Measurements from ENCODE around the gene HEMK1.
A peak's percentile ranks its signal among the peaks of the same experiment; 100 is the strongest.

The HEMK1 gene

DNA sequence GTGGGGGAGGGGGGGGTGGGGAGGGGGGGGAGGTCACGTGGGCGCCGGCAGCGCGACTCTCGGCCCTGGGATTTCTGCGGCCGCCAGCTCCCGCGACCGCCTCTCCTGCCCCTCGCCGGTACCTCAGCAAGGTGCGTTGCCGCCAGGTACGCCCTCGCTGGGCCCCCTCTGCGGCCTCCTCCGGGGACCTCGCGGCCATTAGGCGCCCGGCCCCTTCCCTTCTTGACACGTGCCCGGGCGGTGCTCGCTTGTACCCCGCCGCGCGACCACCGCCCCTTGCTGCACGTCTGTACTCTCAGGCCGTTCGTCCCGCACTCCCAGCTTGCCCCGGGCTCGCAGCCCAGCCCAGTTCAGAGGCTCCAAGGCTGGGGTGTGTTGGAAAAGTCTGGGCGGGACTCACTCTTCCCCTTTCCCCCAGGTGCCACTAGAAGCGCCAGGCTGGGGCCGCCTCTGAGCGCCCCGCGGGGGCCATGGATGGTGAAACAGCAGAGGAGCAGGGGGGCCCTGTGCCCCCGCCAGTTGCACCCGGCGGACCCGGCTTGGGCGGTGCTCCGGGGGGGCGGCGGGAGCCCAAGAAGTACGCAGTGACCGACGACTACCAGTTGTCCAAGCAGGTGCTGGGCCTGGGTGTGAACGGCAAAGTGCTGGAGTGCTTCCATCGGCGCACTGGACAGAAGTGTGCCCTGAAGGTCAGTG is 47.9 kb downstream of the HEMK1 start, which contains the start of gene MAPKAPK3:
Gene MAPKAPK3, plus strand, starts transcription at position 56 of the 696 bp plus-strand sequence. Its CDS starts 415 bp downstream, at position 471.
- DNase-seq = peak in 1 of 4 experiments; percentile 42

GRCh38 chr3:50617911-50618481 is 48.7 kb downstream of the HEMK1 start:
- DNase-seq = no peak

DNA sequence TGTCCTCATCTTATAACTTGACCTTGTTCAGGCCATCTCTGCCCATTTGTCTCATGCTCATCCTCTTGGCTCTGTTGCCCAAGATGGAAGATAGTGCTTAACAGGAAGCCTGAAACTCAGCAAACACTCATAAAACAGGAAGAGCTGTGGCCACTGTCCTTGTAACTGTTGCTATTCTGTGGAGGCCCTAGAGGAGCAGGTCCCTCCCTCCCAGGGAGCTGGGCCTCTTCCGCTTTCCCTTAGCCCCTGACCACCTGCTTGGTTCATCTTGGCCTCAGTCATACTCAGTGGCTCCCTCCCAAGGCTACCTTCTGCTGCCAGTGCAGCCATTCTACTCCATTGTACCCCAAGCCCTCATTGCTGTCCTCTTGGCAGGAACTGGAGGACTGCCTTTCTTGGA is 51.1 kb downstream of the HEMK1 start:
- DNase-seq = no peak

GRCh38 chr3:50620820-50621219 is 51.5 kb downstream of the HEMK1 start:
- DNase-seq = no peak

GRCh38 chr3:50622881-50623280 is 53.6 kb downstream of the HEMK1 start:
- DNase-seq = no peak

DNA sequence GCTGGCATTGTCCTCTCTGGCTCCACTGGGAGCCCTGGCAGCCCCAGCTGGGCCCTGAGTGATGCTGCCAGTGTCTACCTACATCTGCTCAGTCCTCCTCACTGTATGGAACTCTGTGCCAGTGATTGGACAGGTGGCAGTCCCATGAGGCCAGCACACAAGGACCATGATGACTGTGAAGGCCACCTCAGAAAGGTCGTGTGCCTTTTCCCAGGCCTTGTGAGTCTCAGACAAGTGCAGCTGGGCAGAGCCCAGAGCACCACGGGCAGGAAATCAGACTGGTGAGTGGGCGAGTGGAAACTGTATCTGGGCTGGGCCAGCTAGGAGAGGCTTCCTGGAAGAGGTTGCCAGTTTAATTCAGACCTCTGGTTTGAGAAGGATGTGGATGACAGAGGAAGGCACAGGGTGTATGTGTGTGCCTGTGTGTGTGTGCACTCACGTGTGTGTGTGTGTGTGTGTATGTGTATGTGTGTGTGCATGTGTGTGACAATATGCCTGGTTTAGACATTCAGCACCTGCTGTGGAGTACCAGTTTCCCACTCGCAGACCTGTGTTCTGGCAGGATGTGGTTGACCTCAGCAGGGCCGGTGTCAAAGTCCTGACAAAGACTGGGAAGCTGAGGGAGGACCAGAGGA is 54.6 kb downstream of the HEMK1 start:
- DNase-seq = no peak

DNA sequence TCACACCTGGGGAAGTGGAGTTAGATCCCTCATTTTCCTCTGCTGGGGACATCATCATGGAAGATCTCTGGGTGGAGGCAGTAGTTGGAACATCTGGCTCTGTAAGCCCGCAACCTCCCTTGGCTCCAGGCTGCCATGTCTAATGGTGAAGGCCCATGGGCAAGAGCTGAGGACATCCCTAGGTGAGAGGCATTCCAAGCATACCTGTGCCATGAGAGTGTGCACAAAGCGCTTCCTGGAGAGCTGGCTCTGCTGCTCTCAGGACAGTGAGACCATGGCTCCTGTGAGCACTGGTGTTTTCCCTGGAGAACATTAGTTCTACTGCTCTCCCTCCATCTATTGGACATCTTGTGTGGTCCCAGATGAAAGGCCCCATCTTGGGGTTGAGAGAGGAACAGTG is 55.3 kb downstream of the HEMK1 start:
- DNase-seq = no peak

DNA sequence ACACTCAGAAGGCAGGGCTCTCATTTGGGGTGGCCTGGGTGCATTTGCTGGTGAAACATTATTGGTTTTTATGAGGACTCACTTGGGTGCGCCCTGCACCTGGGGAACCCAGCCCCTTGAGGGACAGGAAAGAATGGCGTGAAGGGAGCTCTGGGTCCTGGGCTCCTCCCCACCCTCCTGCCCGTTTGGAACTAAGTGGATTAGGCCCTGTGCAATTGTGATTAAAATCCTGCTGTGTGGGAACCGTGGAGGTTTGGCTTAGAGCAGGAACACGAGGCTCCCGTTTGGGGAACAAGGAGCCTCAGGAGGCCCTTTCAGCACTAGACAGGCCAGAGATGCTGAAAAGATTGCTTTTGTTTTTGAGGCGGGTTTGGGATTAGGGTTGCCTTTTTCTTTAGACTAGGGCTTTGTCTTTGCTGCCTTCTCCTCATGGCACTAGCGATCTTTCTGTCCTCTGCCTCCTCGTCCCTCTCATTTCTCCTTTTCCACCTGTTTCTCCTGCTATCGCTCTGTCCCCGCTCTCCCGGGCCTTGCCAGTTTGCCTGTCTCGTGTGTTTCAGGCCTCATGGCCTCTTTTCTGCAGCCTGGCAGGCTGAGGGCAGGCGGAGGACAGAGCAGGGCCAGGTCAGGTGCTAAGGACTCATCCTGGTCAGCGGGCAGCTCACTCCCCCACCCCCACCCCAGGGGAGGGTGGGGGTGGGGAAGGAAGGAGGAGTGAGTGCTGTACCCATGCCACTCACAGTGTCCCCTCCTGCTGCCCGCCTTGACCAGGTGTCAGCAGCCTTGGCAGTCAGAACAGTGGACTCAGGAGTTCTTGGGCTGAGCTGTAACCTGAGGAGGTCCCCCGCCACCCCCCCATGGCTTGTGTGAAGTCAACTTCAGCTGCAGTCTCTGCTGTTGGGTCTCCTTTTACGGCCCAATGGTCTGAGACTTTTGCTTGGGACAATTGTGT is 56.2 kb downstream of the HEMK1 start:
- DNase-seq = no peak

GRCh38 chr3:50626401-50626800 is 57.1 kb downstream of the HEMK1 start:
- DNase-seq = no peak

DNA sequence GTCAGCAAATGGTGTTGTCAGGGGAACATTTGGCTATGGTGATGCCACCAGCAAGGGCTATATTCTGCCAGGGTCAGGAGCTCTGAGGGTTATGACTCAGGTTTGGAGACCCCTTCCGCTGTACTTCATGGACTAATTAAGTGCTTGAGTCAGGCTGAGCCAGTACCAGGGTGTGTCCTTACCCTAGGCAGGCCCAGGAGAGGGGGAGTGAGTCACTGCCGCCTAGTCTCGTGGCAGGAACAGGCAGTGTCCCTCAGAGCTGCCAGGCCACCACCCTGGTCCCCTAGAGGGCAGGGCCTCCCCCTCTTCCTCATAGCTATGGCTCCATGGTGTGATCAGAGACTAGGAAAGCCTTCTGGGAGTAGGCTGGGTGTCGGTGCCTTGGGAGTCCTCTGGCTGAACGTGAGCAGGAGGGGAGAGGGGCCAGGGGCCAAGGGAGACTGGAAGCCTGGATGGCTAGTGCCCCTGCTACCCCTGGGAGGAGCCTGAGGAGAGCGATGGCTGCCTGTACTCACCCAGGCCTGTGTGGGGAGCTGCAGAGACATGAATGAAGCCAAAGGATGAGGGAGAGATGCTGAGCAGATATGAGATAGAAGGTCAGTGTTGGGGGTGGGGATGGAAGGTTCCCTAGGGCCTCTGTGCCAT is 58.2 kb downstream of the HEMK1 start:
- DNase-seq = no peak

DNA sequence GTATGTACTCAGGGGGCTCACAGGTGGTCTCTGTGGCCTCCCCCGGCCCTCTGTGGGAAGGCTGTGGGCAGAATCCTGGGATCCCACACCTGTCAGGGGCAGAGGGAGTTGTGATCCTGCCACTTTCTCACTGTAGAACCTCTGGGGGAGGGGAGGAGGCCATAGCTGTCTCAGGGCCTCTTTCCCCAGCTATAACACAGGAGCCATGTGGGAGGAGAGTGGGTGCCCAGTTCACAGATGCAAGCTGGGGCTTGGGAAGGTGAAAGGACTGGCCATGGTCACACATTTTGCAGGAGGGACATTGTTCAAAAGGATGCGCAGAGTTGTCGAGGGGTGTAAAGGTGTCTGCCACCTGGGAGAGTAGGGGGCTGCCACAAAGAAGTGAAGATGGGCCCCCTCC is 59.3 kb downstream of the HEMK1 start:
- no peak for DNase-seq

DNA sequence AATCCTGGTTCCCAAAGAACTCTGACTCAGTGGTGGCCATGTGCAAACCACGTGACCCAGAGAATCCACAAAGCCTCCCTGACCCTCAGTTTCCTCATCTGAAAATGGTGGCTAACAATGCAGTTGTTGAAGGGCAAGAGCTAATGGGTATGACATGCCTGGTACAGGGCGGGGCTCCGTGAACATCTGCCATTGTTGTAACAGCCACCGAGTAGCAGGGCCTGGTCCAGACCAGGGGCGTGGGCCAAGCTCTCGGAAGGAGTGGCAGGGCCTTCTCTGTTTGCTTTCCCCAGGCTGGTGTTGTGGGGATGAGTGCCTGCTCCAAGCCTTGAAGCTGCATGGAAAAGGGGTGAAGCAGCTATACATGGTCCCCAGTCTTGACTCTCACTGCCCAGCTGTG is 61.1 kb downstream of the HEMK1 start:
- DNase-seq = no peak

GRCh38 chr3:50630877-50631276 is 61.6 kb downstream of the HEMK1 start:
- no peak for DNase-seq

- no peak for DNase-seq
These were observed 63.1 kb downstream of the HEMK1 start for GRCh38 chr3:50632450-50632849.

- no peak for DNase-seq
These were observed 64.0 kb downstream of the HEMK1 start for GRCh38 chr3:50633230-50633790.

- DNase-seq = no peak
These were observed 65.7 kb downstream of the HEMK1 start for GRCh38 chr3:50635066-50635465.

DNA sequence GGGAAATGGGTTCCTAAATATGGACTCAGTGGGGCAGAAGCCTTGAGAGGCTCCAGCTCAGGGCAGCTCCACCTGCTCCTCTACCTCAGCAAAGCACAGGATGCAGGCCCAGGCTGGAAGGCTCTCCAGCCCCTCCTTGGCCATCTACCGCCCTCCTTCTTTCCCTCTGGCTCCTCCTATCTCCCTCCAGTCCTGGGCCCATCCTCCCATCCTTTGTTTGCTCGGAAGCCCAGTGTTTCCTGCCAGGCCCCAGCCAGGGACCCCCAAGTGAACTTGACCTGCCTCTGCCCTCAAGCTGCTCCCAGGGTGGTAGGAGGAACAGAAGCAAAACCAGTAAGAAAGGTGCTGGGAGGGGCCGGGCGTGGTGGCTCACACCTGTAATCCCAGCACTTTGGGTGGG is 67.7 kb downstream of the HEMK1 start:
- DNase-seq = no peak

DNA sequence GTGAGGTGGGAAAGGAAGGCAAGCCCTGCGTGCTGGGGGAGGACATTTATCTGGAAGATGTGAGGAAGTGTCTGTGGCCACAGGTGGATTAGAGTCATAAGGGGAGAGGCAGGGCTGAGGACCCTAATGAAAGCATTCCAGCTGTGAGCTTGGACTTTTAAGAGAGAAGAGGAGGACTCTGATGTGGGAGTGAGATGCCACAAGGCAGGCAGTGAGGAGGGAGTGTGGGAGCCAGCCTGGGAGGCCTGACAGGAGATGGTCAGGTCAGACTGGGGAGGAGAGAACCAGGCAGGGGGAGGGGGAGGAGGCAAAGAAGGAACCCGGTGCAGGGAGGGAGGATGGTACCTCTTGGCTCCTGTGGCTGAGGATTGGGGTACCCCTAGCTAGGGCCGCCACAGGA is 68.6 kb downstream of the HEMK1 start:
- DNase-seq = no peak

GRCh38 chr3:50639055-50639494 is 69.8 kb downstream of the HEMK1 start:
- no peak for DNase-seq

- no peak for DNase-seq
These were observed 73.1 kb downstream of the HEMK1 start for GRCh38 chr3:50642382-50642781.

- DNase-seq = no peak
These were observed 75.2 kb downstream of the HEMK1 start for GRCh38 chr3:50644561-50644960.

DNA sequence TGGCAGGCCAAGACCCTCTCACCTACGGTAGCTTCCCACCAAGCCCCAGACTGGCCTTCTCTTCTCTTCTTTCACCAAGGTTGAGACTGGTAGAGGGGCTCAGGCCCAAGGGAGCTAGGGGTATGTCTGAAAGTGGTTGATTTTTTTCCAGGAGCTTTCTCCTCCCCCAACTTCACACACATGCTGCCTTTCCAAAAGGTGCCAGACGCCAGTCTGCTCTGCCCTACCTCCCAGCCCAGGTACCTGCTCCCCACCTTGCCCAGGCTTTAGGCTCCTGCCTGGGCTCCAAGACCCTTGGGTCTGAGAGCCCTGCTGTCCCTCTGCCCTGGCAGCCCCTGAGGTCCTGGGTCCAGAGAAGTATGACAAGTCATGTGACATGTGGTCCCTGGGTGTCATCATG is 76.1 kb downstream of the HEMK1 start:
- DNase-seq = no peak

Measured in activated naive CD4-positive, alpha-beta T cell (primary cell).